Amniotic stem cell (primary cell): Measurements from ENCODE around the gene GAS2L2.

ENCODE experiments used
- DNase-seq: peaks from one replicate; lab custom pipeline; 2025; lab: John Stamatoyannopoulos, UW

Gene GAS2L2

GRCh38 chr17:35694906-35695305, 58.1 kb downstream of the GAS2L2 start:
- DNase-seq: no peak
